AG04450 (cell line): ENCODE measurements around the gene EDDM13. TPM values are rescaled to one million over a fixed set of nuclear protein-coding genes. Genes with fewer than 3 reads are reported as not detected.
"Not testable (repeated sequence)": the region's sequence is repeated elsewhere in the genome, so short reads cannot be mapped to it uniquely, and the experiment has no call there.

Experiments used
- CTCF ChIA-PET: fragments of 300-600, 350-600 bp; formaldehyde crosslinking; extraction: SDS; loops from one replicate; lab custom pipeline; 2022; ENCODE audit warnings: antibody characterized with exemption, inconsistent platforms; lab: Charles Lee
- POLR2A ChIA-PET: fragments of 350-600 bp; formaldehyde crosslinking; extraction: SDS; loops from one replicate; lab custom pipeline; 2021; ENCODE audit warnings: antibody characterized with exemption, inconsistent platforms; lab: Yijun Ruan, JAX
- DNase-seq: peaks from one replicate; pipeline ENCODE4 v3.0.0-alpha.2; 2011; ENCODE audit warnings: low read depth, low spot score
- H3K27ac ChIP-seq: one replicate; pipeline ENCODE4 v1.5.1; 2012; ENCODE audit warnings: low read depth, low read length, control low read depth
- H3K27me3 ChIP-seq: one replicate; pipeline ENCODE4 v1.6.0; 2012; ENCODE audit warnings: low read length; ENCODE audit not compliant: control insufficient read depth, insufficient read depth
- H3K4me3 ChIP-seq: 2 replicates; pipeline ENCODE4 v1.5.1; 2011; ENCODE audit warnings: mild to moderate bottlenecking, low read depth, low read length, control low read depth
- H3K9me3 ChIP-seq: 2 replicates; pipeline ENCODE4 v1.5.1; 2012; ENCODE audit warnings: low read length; ENCODE audit not compliant: control insufficient read depth, insufficient read depth
- CTCF ChIP-seq: IDR thresholded peaks from 2 replicates; pipeline ENCODE4 v1.5.1; 2011; ENCODE audit warnings: low read depth, low read length, control low read depth, inconsistent platforms
- polyA plus RNA-seq: library from polyadenylated mRNA; depleted of rRNA; stranded (reverse); fragments of >200 nt; gene quantifications from 2 replicates; pipeline ENCODE4 v1.2.3, GENCODE V29; 2011

Gene EDDM13
- polyA plus RNA-seq, 1 experiment = not detected

GRCh38 chr19:56252699-56253422, 19.7 kb upstream of the EDDM13 start:
- Histone ChIP-seq H3K27ac (no peak overlapping the region), H3K9me3 (peaks cover 6% of the 10 kb centered on the region), H3K27me3 (no peaks in the 10 kb centered on the region), H3K4me3 (no peak overlapping the region)
- POLR2A ChIA-PET = interaction anchor here (1.2 to 1.5 kb wide), 2 partner anchors 62 to 81 kb away, joined by 4 to 5 read pairs; partner anchors contain the start of gene ZSCAN5A
- peak; percentile 33 for DNase-seq
- peak; percentile 86 for TF ChIP-seq CTCF
- CTCF ChIA-PET = interaction anchor here (0.5 to 9.6 kb wide), 52 partner anchors 8 to 193 kb away, joined by 3 to 396 read pairs (median 6); partner anchors contain the start of genes EDDM13, ZNF787 and ZSCAN5A

DNA sequence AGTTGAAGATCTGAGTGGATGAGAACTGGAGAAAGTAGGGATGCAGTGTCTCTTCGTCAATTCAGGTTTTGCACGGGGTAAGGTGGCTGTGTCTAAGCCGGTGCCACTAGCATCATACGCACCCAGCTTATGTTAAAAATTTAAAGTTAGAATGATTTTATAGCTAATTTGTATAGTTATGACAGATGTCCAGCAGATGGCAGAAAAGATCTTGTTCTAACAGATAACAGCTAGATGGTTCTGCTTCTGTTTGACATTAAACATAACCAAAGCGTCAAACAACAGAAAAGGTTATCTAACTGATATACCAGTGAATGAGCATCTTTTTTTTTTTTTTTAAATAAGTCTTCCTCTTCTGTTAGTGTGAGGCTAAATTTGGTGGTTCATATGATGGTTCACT, 18.8 kb upstream of the EDDM13 start:
- DNase-seq = peak; percentile 20
- H3K4me3 ChIP-seq = no peak overlapping the region
- peaks cover 6% of the 10 kb centered on the region for H3K9me3 ChIP-seq
- no peaks in the 10 kb centered on the region for H3K27me3 ChIP-seq
- peak; percentile 56 for TF ChIP-seq CTCF
- ChIA-PET CTCF (interaction anchor here (0.6 to 9.6 kb wide), 49 partner anchors 8 to 572 kb away, joined by 3 to 396 read pairs (median 6); partner anchors contain the start of genes EDDM13, ZNF787 and ZSCAN5A), POLR2A (interaction anchor here (1.2 to 1.5 kb wide), 2 partner anchors 61 to 80 kb away, joined by 4 to 5 read pairs; partner anchors contain the start of gene ZSCAN5A)
- no peak overlapping the region for H3K27ac ChIP-seq

DNA sequence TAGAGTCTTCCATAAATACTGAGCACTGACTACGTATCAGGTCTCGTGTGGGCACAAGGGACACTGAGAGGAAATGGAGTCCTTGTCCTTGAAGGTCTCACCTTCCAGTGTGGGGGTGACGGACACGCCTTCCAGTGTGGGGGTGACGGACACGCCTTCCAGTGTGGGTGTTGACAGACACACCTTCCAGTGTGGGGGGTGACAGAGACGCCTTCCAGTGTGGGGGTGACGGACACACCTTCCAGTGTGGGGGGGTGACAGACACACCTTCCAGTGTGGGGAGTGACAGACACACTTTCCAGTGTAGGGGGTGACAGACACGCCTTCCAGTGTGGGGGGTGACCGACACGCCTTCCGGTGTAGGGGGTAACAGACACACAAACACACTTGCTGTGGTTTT, 14.3 kb upstream of the EDDM13 start:
- CTCF ChIA-PET = interaction anchor here (3.4 to 9.6 kb wide), 2 partner anchors 75 kb away, joined by 30 to 396 read pairs; no protein-coding TSS in a partner anchor

GRCh38 chr19:56261145-56261544, 11.4 kb upstream of the EDDM13 start:
- no peak for DNase-seq
- ChIA-PET CTCF (interaction anchor here (0.6 to 3.4 kb wide), 5 partner anchors 8 to 1780 kb away, joined by 3 to 30 read pairs (median 6); no protein-coding TSS in a partner anchor), POLR2A (no interaction called here)
- Histone ChIP-seq H3K27me3 (no peaks in the 10 kb centered on the region), H3K27ac (no peak overlapping the region), H3K9me3 (no peaks in the 10 kb centered on the region), H3K4me3 (no peak overlapping the region)
- no peak for TF ChIP-seq CTCF

More for the DNA sequence above, 14.3 kb upstream of the EDDM13 start:
- TF ChIP-seq CTCF = no peak
- no peak for DNase-seq
- Histone ChIP-seq H3K4me3 (no peak overlapping the region), H3K27me3 (no peaks in the 10 kb centered on the region), H3K9me3 (no peaks in the 10 kb centered on the region), H3K27ac (no peak overlapping the region)
- POLR2A ChIA-PET = no interaction called here

DNA sequence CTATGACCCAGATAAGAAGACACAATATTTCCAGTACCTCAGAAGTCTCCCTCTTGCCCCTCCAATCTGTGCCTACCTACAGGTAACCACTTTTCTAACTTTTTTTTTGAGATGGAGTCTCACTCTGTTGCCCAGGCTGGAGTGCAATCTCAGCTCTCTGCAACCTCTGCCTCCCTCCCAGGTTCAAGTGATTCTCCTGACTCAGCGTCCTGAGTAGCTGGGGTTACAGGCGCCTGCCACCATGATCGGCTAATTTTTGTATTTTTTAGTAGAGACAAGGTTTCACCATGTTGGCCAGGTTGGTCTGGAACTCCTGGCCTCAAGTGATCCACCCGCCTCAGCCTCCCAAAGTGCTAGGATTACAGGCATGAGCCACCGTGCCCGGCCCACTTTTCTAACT, 10.6 kb upstream of the EDDM13 start:
- CTCF ChIA-PET = interaction anchor here (0.6 to 2.3 kb wide), 3 partner anchors 9 to 1781 kb away, joined by 3 to 20 read pairs (median 6); no protein-coding TSS in a partner anchor
- H3K9me3 ChIP-seq, DNase-seq, H3K27ac ChIP-seq, POLR2A ChIA-PET, H3K27me3 ChIP-seq, H3K4me3 ChIP-seq: not testable (repeated sequence)
